ENCODE measurements around the gene MRPL22.
"Not testable (repeated sequence)": the region's sequence is repeated elsewhere in the genome, so short reads cannot be mapped to it uniquely, and the experiment has no call there.

Gene MRPL22

DNA sequence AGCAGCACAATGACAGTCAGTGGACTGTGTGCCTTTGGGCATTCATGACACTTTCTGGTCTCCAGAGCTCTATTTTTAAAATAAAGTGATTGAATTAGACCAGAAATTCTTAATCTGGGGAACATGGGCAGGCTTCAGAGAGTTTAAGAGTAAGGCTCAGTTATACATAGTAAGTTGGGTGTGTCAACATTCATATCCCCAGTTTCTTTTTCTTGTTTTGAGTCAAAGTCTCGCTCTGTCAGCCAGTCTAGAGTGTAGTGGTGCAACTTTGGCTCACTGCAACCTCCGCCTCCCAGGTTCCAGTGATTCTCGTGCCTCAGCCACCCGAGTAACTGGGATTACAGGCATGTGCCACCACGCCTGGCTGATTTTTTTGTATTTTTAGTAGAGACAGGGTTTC lies 59.0 kb downstream of the MRPL22 start:
- no peak overlapping the region for H3K4me3 ChIP-seq (ENCODE audit: low read depth in 1 of 2, low read length in 2 of 2)
- no peaks in the 10 kb centered on the region for H3K4me1 ChIP-seq (ENCODE audit: control insufficient read depth in 1 of 2, insufficient read depth in 2 of 2, low read length in 2 of 2)

DNA sequence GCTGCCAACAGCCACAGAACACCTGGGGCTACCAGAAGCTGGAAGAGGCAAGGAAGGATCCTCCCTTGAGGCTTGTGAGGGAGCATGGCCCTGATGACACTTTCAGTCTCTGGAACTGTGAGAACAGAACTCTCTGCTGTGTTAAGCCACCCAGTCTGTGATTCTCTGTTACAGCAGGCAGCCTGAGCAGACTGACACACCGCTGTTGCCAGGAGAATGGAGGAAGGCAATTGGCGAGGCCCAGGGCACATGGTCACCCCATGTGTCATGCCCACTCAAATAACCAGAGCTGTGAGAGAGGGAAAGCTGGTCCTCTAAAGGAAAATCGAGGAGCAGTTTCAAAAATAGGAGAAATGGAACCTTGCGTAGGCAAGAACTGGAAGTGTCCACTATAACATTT lies 60.6 kb downstream of the MRPL22 start:
- Histone ChIP-seq H3K9me3 (ENCODE audit: control insufficient read depth in 1 of 2, low read length in 2 of 2) (no peaks in the 10 kb centered on the region), H3K27ac (ENCODE audit: low read length) (no peak overlapping the region), H3K27me3 (ENCODE audit: low read depth, low read length) (no peaks in the 10 kb centered on the region), H3K4me3 (ENCODE audit: low read depth in 1 of 2, low read length in 2 of 2) (no peak overlapping the region), H3K4me1 (ENCODE audit: control insufficient read depth in 1 of 2, insufficient read depth in 2 of 2, low read length in 2 of 2) (no peaks in the 10 kb centered on the region), H3K36me3 (ENCODE audit: control insufficient read depth in 1 of 2, insufficient read depth in 2 of 2, low read length in 2 of 2) (no peaks in the 10 kb centered on the region)

More for the DNA sequence above, 59.0 kb downstream of the MRPL22 start:
- Histone ChIP-seq H3K36me3 (ENCODE audit: control insufficient read depth in 1 of 2, insufficient read depth in 2 of 2, low read length in 2 of 2) (no peaks in the 10 kb centered on the region), H3K27ac (ENCODE audit: low read length) (no peak overlapping the region), H3K27me3 (ENCODE audit: low read depth, low read length) (no peaks in the 10 kb centered on the region), H3K9me3 (ENCODE audit: control insufficient read depth in 1 of 2, low read length in 2 of 2) (no peaks in the 10 kb centered on the region)

DNA sequence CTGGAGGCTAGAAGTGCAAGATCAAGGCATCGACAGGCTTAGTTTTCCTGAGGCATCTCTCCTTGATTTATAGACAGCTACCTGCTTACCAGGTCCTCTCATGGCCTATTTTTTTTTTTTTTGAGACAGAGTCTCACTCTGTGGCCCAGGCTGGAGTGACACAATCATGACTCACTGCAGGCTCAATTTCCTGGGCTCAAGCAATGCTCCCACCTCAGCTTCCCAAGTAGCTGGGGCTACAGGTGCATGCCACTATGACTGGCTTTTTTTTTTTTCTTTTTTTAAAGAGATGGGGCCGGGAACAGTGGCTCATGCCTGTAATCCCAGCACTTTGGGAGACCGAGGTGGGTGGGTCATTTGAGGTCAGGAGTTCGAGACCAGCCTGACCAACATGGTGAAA lies 61.8 kb downstream of the MRPL22 start:
- H3K9me3 ChIP-seq (ENCODE audit: control insufficient read depth in 1 of 2, low read length in 2 of 2); H3K36me3 ChIP-seq (ENCODE audit: control insufficient read depth in 1 of 2, insufficient read depth in 2 of 2, low read length in 2 of 2); H3K4me1 ChIP-seq (ENCODE audit: control insufficient read depth in 1 of 2, insufficient read depth in 2 of 2, low read length in 2 of 2); H3K27me3 ChIP-seq (ENCODE audit: low read depth, low read length); H3K4me3 ChIP-seq (ENCODE audit: low read depth in 1 of 2, low read length in 2 of 2); H3K27ac ChIP-seq (ENCODE audit: low read length): not testable (repeated sequence)

DNA sequence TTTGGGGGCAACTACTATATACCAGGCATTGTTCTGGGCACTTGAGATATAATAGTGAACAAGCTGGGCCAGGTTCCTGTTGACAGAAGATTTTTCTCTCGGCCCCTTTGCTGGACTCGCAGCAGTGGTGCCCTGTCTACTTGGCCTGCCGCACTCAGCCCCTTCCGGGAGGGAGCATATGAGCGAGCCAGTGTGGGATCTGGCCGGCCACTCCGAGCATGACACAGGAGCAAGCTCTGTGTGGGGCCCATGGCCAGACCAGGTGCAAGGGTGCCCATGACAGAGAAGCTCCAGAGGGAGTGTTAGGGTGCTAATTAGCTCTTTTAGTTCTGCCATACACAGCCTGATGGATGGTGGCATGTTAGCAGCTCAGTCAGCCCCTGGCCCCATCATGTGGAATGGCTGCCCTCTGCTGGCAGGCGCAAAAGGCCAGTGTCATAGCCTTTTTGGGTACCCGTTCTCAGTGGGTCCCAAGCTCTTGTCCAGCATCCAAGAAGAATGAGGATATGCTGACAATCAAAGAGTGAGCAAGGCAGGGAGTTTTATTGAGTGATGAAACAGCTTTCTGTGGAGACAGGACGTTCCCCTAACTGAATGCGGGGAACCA lies 63.4 kb downstream of the MRPL22 start:
- Histone ChIP-seq H3K27ac (ENCODE audit: low read length) (no peak overlapping the region), H3K27me3 (ENCODE audit: low read depth, low read length) (no peaks in the 10 kb centered on the region), H3K4me3 (ENCODE audit: low read depth in 1 of 2, low read length in 2 of 2) (no peak overlapping the region), H3K4me1 (ENCODE audit: control insufficient read depth in 1 of 2, insufficient read depth in 2 of 2, low read length in 2 of 2) (no peaks in the 10 kb centered on the region), H3K9me3 (ENCODE audit: control insufficient read depth in 1 of 2, low read length in 2 of 2) (no peaks in the 10 kb centered on the region), H3K36me3 (ENCODE audit: control insufficient read depth in 1 of 2, insufficient read depth in 2 of 2, low read length in 2 of 2) (no peaks in the 10 kb centered on the region)

DNA sequence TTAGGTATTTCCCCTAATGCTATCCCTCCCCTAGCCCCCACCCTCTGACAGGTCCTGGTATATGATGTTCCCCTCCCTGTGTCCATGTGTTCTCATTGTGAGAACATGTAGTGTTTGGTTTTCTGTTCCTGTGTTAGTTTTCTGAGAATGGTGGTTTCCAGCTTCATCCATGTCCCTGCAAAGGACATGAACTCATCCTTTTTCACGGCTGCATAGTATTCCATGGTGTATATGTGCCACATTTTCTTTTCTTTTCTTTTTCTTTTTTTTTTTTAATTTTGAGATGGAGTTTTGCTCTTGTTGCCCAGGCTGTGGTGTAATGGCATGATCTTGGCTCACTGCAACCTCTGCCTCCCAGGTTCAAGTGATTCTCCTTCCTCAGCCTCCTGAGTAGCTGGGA lies 65.4 kb downstream of the MRPL22 start:
- not testable (repeated sequence) for H3K36me3 ChIP-seq (ENCODE audit: control insufficient read depth in 1 of 2, insufficient read depth in 2 of 2, low read length in 2 of 2); H3K9me3 ChIP-seq (ENCODE audit: control insufficient read depth in 1 of 2, low read length in 2 of 2); H3K27me3 ChIP-seq (ENCODE audit: low read depth, low read length); H3K27ac ChIP-seq (ENCODE audit: low read length); H3K4me1 ChIP-seq (ENCODE audit: control insufficient read depth in 1 of 2, insufficient read depth in 2 of 2, low read length in 2 of 2); H3K4me3 ChIP-seq (ENCODE audit: low read depth in 1 of 2, low read length in 2 of 2)

DNA sequence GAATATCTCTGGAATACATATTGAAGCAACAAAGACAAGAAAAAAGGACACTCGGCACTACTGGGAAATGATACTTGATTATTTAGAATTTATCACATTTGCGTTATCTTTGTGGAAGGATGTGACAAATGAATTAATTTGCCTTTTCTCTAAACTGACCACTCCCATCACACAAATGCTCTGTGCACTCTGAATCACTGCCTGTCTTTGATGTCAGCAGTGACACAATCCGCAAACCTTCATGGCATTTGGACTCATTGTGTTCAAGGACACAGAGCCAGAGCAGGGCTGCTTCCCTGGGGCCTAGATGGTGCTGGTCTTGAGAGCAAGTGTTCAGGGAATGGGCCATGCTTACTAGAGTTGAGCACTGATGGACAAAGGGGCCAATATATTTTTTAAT lies 67.8 kb downstream of the MRPL22 start:
- no peaks in the 10 kb centered on the region for H3K36me3 ChIP-seq (ENCODE audit: control insufficient read depth in 1 of 2, insufficient read depth in 2 of 2, low read length in 2 of 2)
- no peak overlapping the region for H3K4me3 ChIP-seq (ENCODE audit: low read depth in 1 of 2, low read length in 2 of 2)
- H3K9me3 ChIP-seq (ENCODE audit: control insufficient read depth in 1 of 2, low read length in 2 of 2): no peaks in the 10 kb centered on the region
- no peak overlapping the region for H3K27ac ChIP-seq (ENCODE audit: low read length)
- H3K27me3 ChIP-seq (ENCODE audit: low read depth, low read length): no peaks in the 10 kb centered on the region
- no peaks in the 10 kb centered on the region for H3K4me1 ChIP-seq (ENCODE audit: control insufficient read depth in 1 of 2, insufficient read depth in 2 of 2, low read length in 2 of 2)

DNA sequence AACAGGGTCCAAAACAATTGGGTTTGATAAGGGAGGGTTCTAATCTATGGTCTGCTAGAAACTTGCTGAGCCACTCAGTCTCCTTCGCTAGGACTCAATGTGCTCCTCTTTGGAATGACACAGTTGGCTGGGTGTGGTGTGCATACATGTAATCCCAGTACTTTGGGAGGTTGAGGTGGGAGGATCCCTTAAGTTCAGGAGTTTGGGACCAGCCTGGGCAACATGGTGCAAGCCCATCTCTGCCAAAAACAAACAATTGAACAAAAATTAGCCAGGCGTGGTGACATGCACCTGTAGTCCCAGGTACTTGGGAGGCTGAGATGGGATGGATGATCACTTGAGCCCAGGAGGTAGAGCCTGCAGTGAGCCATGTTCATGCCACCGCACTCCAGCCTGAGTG lies 70.0 kb downstream of the MRPL22 start:
- H3K4me3 ChIP-seq (ENCODE audit: low read depth in 1 of 2, low read length in 2 of 2): no peak overlapping the region

DNA sequence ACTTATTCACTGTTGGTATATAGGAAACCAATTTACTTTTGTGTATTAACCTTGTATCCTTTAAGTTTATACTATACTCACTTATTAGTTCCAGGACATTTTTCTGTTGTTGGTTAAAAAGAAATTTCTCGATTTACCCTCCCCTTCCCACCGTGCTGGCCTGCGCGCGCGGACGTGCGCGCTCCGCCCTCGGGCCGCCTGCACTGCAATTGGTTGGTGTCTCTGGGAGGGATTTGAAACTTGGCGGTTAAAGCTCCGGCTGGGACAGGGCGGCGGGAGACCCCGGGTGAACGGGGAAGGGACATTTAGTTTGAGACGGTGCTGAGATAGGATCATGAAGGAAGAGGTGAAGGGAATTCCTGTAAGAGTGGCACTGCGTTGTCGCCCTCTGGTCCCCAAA lies 72.7 kb downstream of the MRPL22 start, which contains the start of gene KIF4B:
TSS of gene KIF4B (plus strand) at position 230 of the 400 bp plus-strand sequence. CDS start at position 335, 105 bp downstream.
- no peaks in the 10 kb centered on the region for H3K27me3 ChIP-seq (ENCODE audit: low read depth, low read length)
- no peak within 1 kb of the TSS for H3K4me3 ChIP-seq (ENCODE audit: low read depth in 1 of 2, low read length in 2 of 2)
- no peaks in the 10 kb centered on the region for H3K4me1 ChIP-seq (ENCODE audit: control insufficient read depth in 1 of 2, insufficient read depth in 2 of 2, low read length in 2 of 2)
- H3K36me3 ChIP-seq (ENCODE audit: control insufficient read depth in 1 of 2, insufficient read depth in 2 of 2, low read length in 2 of 2): no peaks in the 10 kb centered on the region
- H3K27ac ChIP-seq (ENCODE audit: low read length): no peak within 1 kb of the TSS
- H3K9me3 ChIP-seq (ENCODE audit: control insufficient read depth in 1 of 2, low read length in 2 of 2): no peaks in the 10 kb centered on the region

More for the DNA sequence above, 70.0 kb downstream of the MRPL22 start:
- H3K9me3 ChIP-seq (ENCODE audit: control insufficient read depth in 1 of 2, low read length in 2 of 2): no peaks in the 10 kb centered on the region
- no peaks in the 10 kb centered on the region for H3K27me3 ChIP-seq (ENCODE audit: low read depth, low read length)
- H3K36me3 ChIP-seq (ENCODE audit: control insufficient read depth in 1 of 2, insufficient read depth in 2 of 2, low read length in 2 of 2): no peaks in the 10 kb centered on the region
- no peak overlapping the region for H3K27ac ChIP-seq (ENCODE audit: low read length)
- H3K4me1 ChIP-seq (ENCODE audit: control insufficient read depth in 1 of 2, insufficient read depth in 2 of 2, low read length in 2 of 2): no peaks in the 10 kb centered on the region

DNA sequence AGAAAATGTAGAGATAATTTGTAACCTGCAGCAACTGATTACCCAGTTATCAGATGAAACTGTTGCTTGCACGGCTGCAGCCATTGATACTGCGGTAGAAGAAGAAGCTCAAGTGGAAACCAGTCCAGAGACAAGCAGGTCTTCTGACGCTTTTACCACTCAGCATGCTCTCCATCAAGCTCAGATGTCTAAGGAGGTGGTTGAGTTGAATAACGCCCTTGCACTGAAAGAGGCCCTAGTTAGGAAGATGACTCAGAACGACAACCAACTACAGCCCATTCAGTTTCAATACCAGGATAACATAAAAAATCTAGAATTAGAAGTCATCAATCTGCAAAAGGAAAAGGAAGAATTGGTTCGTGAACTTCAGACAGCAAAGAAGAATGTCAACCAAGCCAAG lies 74.4 kb downstream of the MRPL22 start:
- Histone ChIP-seq H3K36me3 (ENCODE audit: control insufficient read depth in 1 of 2, insufficient read depth in 2 of 2, low read length in 2 of 2) (no peaks in the 10 kb centered on the region), H3K4me3 (ENCODE audit: low read depth in 1 of 2, low read length in 2 of 2) (no peak overlapping the region), H3K27ac (ENCODE audit: low read length) (no peak overlapping the region), H3K9me3 (ENCODE audit: control insufficient read depth in 1 of 2, low read length in 2 of 2) (no peaks in the 10 kb centered on the region), H3K27me3 (ENCODE audit: low read depth, low read length) (no peaks in the 10 kb centered on the region), H3K4me1 (ENCODE audit: control insufficient read depth in 1 of 2, insufficient read depth in 2 of 2, low read length in 2 of 2) (no peaks in the 10 kb centered on the region)

DNA sequence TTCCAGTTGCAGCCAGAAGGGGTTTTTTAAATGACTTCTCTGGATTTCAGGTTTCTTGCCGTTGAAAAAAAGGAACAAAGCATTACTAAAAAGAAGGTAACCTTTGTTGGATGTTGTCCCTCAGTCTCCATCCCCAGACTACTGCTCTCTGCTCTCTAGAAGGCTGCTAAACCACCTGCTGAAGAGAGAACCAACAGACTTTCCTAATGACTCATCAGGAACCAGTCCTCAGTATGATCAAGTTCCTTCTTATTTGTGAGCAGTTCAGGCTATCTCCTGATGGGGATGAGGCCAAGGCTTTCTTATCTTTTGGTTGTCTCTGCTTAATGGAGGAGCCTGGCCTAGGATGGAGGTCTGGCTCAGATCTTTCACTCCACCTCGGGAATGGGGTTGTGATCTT lies 76.7 kb downstream of the MRPL22 start:
- no peaks in the 10 kb centered on the region for H3K4me1 ChIP-seq (ENCODE audit: control insufficient read depth in 1 of 2, insufficient read depth in 2 of 2, low read length in 2 of 2)

More for the DNA sequence above, 76.7 kb downstream of the MRPL22 start:
- Histone ChIP-seq H3K9me3 (ENCODE audit: control insufficient read depth in 1 of 2, low read length in 2 of 2) (no peaks in the 10 kb centered on the region), H3K27ac (ENCODE audit: low read length) (no peak overlapping the region), H3K27me3 (ENCODE audit: low read depth, low read length) (no peaks in the 10 kb centered on the region), H3K36me3 (ENCODE audit: control insufficient read depth in 1 of 2, insufficient read depth in 2 of 2, low read length in 2 of 2) (no peaks in the 10 kb centered on the region), H3K4me3 (ENCODE audit: low read depth in 1 of 2, low read length in 2 of 2) (no peak overlapping the region)
